ENCODE data around the gene GALNT12.

GALNT12 gene

DNA sequence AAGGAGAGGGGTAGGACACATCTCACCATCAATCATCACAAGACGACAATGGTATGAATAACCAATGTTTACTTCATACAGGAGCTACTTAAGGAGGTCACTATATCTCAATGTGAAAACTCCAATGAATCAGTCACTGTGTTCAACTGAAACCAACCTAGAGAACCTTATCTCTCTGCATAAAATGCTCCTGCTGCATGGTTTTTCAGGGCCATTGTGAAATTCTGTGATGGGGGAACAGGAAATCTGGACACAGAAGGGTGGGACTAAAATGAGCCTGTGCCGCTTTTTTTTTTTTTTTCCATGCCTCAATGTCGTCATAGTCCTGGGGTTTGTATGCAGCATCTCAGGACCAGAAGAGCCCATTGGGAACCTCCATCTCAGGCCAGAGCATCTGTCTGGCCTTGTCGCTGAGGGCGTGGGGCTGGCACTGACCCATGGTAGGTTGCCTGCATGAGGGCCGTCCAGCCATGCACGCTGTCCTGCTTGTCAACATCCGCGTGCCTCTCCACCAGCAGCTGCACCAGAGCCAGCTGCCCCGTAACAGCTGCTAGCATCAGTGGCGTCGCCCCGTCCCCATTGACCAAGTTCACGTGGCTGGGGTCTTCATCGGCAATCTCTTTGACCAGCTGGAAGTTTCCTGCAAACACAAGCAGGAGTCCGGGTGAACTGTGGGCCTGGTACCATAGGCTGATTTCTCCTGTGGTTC, 23.8 kb upstream of the GALNT12 start:
- DNase-seq = no peak

DNA sequence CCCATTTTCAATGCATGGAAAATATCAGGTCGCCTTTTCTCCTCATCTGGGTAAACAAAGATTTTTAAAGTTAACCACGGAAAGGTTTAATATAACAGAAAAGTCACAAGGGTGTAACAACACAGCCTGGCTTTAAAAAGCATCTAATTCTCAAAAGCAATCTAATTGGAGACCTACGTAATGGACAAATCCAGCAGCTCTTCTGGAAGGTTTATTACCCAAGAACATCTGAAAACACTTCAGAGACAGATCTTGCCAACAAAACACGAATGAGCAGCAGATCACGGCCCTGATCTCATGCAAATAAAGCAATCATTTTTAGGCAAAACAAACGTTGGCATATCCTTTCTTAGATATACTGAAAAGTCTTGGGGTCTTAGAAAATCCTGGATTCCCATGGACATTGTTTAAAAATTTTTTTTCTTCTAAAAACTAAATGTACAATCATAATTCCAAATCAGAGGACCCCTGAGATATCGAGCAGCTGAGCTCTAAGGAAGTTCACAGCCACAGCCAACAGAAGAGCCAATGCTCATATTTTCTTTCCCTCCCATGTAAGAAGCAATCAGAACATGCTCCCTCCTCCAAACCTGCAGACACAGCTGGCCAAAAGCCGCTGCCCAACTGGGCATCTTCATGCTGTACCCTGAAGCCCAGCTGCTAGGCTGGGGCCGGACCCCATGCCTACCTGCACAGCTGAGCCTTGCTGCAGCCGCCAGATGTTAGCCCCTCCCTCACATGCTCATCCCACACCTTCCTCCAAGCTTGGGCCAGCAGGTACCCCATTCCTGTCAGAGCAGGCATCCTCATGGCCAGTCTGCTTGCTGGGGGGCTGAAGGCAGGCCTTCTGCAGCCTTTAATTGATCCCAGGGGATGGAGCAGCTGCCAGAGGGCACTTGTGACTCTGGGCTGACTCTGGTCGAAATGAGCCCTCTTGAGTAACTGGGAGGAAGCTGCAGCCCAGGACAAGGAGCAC, 22.4 kb upstream of the GALNT12 start:
- peak; percentile 17 for DNase-seq

DNA sequence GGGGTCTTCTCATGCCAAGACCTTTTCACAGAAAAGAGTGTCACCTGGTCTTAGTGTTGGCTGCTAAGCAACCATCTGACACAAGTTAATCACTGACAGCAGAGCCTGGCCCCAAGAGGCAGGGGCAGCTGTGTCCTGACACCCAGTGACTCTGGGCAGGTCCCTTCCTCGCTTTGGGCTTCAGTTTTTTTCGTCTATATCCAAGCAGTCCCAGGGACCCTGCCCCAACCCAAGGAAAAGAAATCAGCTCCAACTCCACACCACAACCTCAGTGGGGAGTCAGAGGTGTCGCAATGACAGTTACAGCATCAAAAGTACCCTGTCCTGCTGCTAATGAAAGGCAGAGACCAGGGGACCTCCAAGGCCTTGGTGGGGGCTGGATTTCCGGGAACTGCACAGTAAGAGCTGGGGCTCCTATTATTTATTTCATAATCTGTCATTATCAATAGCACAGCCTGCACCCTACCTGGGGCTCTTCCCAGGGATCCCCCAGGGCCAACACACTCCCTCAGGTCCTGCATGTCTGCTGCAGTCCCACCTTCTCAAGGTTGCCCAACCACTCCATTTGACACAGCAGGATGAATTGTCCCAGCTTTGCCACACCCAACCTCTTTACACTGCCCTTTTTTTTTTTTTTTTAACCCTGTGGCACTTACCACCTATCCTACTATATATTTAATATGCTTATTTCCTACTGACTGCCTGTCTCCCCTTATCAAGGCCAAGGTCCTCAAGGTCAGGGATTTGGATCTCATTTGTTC, 20.5 kb upstream of the GALNT12 start:
- no peak for DNase-seq

DNA sequence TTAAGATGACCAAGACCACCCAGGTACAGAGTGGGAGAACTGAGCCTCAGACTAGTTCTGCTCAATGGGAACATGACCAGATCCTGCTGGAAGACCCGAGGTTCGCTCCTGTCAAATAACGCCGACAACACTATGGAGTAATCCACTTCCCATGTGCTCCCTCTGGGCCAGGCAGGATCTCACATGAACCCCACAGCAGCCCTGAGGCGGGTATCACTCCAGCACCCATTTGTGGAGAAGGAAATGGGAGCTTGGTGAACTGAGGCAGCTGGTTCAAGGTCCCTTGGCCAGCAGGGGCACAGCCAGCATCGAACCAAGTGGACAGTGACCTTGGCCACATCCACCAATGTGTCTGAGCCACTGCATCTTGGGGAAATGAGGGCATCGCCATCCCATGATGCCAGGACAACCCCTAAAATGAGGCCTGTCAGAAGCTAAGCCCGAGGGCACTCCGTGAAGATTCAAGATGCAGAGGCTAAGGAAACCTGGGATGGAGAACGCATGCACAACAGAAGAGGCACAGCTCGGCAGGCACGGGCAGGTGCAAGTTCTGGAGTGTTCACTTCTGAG, 19.6 kb upstream of the GALNT12 start:
- no peak for DNase-seq

DNA sequence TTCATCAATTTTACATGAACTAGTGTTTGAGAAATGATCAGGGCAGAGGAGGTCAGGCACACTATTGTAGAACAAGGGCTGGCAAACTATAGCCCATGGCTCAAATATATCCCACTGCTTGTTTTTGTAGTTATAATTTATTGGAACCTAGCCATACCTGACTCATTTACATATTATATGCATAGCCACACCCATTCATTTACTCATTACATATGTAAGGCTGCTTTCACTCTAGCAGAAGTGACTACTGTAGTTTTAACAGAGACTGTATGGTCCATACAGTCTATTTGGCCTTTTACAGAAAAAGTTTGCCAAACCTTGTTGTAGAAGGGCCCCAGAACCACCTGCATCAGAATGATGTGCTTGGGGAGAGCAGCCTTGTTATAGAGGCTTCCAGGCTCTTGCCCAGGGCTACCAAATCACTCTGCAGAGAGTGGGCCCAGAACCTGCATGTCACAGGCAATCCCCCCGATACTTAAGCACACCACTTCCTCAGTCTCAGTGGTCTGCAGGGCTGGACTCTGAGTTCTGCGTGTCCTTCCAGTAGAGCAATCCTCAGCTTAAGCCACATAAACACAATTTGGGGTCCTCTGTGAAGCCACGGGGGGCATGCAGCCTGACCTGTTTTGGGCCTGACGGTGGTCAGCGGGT, 17.9 kb upstream of the GALNT12 start:
- no peak for DNase-seq

DNA sequence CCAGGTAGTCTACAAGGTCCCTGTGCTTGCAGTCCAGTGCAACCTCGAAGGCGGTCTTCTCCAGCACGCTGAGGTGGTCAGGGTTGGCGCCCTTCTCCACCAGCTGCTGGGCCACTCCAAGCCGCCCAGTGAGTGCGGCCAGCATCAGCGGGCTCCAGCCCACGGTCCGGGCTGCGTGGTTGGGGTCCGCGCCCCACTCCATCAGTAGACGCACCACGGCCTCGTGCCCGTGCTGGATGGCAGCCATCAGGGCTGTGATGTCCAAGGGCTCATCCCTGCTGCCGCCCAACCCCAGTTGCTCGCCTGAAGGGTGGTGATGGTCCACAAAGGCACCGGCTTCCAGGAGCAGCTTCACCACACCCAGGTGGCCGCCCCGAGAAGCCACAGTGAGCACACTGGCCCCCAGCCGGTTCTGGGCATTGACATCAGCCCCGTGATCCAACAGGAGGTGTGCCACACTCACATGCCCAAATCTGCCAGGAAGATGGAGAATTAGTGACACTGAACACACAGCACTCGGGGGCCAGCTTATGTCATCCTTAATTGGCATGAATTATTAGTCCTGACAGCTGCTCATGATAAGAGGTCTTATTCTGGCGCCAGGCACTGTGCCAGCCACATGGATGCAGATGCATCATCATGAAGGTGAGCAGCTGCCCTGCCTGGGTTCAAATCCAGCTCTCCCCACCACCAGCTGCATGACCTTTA, 17.2 kb upstream of the GALNT12 start:
- no peak for DNase-seq

DNA sequence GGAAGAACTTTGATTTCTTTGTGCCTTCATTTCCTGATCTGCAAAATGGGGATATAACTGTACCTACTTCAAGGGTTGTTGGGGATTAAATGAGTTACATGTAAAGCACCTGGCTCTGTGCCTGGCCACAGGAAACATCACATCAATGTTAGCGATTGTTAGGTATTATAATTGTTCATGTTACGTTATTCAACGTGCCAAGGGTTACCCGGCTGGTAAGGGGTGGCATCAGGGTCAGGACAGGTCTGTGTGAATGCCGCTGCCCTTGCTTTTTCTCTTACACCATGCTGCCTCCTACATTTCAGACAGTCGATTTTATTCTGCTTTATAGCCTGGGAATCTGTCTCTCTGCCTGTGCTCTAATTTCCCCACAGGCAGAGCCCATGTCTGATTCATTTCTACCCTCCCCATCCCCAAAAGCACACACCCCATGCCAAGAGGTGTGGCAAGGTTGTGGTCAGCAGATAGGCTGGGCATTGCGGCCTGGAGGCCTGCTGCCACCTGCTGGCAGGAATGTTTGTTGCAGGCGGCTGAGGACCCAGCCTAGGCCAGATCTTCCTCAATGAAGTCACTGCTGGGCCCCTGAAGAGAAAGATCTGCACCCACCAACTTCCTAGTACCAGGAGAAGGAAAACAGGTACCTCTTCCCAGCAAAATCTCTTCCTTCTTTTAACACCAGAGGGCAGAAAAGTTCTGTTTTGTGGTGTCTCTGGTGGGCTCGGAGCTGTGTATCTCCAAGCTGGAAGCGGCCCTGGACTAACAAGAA, 16.4 kb upstream of the GALNT12 start:
- no peak for DNase-seq

DNA sequence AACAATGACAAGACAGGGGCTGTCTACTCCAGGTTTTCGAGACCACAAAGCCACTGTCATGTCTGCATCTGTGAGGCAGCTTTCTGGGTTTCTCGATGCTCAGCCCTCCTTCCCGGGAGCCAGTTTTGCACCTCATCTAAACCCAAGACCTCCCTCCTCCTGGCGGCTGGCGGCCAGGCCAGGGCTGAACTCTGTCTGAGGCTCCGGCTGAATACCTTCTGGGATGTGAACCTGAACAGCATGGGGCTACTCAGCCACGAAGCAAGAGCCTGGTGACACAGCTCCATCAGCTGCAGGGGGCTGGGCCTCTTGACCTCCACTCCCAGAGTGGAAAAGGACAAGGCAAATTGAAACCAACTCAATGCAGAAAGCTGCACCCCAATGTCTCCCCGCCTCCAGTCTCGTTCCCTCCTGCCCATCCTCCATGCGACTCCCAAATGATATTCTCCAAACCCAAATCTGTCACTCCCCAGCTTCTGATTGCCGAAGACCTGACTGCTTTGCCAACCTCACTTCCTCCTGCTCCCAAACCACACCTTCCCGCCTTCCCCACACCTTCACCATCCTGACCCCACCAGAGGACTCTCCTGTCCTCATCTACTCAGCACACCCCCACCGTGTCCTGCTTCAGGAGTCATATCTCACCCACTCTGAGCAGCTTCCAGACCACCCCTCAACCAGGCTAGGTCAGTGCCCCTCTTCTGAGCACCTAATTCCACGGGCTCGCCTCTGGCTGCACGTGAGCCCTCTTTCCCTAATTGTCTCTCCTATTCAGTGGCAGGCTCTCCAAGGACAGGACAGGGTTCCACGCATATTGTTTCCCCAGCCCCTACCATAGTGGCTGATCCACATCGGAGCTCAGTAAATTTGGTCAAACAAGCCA, 15.6 kb upstream of the GALNT12 start:
- no peak for DNase-seq

DNA sequence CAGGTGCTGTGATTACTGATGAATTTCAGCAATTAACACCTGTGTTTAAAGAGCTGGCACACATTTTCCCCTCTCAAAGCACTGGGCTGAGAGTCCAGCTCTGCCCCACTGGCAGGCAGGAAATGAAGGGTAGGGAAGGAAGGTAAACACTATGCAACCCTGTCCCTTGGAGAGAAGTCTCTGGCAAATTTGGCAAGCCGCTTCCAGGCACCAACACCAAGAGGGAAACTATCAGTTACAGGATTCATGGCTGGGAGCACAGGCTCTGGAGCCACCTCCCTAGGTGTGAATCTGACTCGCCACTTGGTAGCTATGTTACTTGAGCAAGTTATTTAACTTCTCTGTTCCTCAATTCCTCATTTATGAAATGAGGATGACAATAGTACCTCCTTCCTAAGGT, 14.4 kb upstream of the GALNT12 start:
- no peak for DNase-seq

DNA sequence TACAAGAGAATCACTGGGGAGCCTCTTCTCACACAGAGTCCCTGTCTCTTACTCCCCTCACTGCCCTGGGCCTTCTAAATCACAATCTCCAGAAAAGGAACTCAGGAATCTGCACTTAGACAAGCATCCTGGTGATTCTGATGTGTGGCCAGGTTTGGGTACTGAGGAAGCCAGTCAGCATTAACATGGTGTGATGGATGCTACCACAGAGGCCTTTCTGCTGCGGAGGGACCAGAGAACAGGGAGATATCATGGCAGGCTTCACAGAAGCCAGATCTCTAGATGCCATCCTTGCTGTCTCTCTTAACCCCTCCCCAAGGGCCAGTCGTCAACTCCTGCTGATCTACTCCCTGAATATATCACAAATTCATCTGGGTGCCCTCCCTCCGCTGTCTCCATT, 12.7 kb upstream of the GALNT12 start:
- no peak for DNase-seq

DNA sequence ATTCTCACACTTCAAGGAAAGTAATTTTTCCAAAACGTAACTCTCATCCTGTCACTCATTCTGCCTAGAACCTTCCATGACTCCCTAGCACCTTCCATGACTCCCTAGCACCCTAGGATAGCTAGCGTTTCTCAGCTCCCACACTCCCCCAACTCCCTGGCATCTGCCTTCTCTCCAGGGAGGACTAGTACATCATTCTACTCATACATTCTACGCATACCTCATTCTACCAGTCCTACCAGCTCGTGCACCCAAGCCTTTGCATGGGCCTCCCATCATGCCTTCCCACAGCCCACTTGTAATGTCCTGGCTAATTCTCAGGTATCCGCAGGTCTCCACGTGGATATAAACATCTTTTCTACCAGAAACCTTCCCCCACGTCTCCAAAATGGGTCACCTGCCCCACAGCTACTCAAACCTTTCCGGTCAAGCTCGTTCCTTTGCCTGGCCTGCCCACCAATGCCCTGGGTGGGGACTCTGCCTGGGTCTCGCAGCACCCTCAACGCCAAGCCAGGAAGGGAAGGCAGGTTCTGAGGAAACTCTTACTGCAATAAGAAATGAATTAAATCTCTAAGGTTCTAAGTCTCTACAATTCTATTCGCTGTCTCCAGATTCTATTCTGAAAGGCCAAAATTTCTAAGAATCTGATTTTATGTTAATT, 12.0 kb upstream of the GALNT12 start:
- no peak for DNase-seq

DNA sequence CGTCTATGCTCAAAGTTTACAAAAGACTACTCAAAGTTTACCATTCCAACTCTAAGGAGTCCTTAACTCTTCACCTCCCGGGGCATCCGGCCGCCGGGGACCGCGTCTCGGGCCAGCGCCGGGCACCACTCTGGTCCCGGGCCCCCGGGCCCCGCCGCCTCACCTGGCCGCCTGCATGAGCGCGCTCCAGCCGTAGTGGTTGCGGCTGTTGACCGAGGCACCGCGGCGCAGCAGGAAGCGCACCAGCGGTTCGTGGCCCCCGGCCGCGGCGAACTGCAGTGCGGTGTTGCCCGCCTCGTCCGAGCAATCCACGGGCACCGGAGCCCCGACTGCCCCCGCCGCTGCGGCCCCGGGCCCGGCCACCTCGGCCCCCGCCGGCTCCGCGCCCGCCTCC, 11.5 kb upstream of the GALNT12 start:
- DNase-seq = no peak

DNA sequence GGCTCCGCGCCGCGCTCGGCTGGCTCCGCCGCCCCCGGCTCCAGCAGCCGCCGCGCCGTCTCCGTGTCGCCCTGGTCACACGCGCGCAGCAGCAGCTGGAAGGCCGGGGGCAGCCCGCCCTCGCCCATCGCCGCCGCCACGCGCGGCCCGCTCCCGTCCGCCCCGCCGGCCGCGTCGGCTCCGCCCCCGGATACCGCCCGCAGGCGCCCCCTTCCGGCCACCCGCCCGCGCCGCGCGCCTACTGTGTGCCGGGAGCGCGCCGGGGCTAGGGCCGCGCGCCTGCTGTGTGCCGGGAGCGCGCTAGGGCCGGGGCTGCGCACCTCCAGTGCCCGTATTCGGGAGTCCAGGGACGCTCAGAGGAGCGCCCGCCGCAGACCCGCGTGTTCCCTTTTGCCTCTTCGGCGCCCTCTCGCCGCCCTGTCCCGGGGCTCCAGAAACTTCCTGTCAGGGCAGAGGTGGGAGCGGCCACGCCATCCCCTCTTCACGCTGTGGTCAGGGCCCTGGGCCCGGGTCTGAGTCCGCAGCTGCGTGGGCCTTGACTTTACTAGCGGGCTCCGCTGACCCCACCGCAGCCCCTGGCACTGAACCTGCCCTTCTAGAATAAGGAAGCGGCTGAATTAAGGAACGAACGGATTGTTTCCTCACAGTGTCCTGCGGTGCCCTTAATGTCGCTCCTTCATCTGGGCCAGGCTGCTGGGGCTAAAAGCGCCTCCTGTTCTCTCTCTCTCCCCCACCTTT, 10.9 kb upstream of the GALNT12 start, which contains the start of gene ANKS6:
Gene ANKS6 (minus strand): TSS at position 192 of the 738 bp plus-strand sequence. CDS start 64 bp downstream, at position 128.
- peak; percentile 28 for DNase-seq

DNA sequence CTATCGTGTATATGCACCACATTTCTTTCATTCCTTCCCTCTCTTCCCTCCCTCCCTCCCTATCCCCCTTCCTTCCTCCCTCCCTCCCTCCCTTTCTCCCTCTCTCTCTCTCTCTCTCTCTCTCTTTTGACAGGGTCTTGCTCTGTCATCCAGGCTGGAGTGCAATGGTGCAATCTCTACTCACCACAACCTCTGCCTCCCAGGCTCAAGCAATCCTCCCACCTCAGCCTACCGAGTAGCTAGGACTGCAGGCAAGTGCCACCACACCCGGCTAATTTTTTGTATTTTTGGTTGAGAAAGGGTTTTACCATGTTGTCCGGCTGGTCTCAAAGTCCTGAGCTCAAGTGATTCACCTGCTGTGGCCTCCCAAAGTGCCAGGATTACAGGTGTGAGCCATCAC, 10.0 kb upstream of the GALNT12 start:
- DNase-seq = no peak

DNA sequence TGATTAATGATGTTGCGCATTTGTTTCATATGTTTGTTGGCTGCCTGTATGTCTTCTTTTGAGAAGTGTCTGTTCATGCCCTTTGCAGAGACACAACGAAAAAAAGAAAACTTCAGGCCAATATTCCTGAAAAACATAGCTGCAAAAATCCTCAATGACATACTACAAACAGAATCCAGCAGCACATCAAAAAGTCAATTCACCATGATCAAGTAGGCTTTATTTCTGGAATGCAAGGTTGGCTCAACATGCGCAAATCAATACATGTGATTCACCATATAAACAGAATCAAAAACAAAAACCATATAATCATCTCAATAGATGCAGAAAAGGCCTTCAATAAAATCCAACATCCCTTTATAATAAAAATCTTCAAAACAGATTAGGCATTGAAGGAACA, 9.2 kb upstream of the GALNT12 start:
- no peak for DNase-seq

DNA sequence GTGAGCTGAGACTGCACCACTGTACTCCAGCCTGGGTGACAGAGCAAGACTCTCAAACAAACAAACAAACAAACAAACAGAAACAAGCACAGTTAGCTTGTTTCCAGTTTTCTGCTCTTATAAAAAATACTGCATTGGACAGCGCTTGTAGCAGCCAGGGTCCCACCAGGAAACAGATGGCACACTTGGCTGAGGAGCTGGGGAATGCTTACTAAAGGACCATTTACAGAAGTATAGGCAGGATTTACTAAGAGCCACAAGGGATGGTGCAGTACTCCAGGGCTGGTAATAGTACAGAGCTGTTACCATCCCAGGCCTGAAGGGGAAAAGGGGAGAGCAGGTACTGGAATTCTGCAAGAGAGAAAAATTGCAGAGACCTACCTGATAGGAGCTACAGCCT, 5.9 kb upstream of the GALNT12 start:
- no peak for DNase-seq

DNA sequence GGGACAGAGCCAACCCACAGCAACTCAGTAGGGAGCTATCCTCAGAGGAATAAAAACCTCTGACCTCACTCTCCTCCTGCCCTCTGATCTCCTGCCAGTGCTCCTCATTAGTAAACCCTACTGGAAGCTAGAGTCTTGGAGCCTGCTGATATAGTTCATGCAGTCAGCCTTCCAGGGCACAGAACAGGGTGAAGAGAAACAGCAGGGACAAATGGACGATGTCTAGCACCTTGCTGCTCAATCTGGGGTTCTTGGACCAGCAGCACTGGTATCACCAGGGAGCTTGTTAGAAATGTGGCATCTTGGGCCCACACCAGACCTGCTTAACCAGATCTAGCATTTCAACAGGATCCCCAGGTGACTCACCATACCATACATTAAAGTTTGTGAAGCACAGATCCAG, 5.5 kb upstream of the GALNT12 start:
- no peak for DNase-seq

DNA sequence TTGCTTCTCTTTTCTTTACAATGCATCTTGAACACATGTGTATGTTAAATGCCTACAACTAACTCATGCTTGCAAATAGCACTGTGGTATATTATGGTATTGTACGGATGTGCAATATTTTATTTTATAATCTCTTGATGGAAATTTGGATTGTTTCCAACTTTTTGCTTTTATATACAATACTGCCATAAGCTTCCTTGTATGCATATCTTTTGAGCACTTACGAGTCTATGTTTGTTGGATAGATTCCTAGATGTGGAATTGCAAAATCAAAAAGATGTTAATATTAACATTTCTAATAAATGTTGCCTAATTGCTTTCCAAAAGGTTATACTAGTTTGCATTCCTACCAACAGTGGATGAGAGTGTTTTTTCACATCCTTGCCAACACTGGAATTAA, 3.4 kb upstream of the GALNT12 start:
- no peak for DNase-seq
